A673 (cell line): Measurements from ENCODE around the gene SKA2.

Experiments
- CTCF ChIP-seq: fragments of 300-800, 200-600 bp; sonication (generic); conservative IDR thresholded peaks from 2 replicates; pipeline ENCODE4 v1.5.1; 2017; ENCODE audit warnings: low read depth, mild to moderate bottlenecking, antibody characterized with exemption, low read length, moderate library complexity, mixed read lengths
- EZH2 ChIP-seq: fragments of 200-600 bp; sonication (generic); IDR thresholded peaks from 2 replicates; pipeline ENCODE4 v1.6.1; 2017; ENCODE audit warnings: borderline replicate concordance, low read depth, mild to moderate bottlenecking, mixed read lengths, antibody characterized with exemption, low read length; ENCODE audit not compliant: poor library complexity, severe bottlenecking

GRCh38 chr17:59202320-59202719 lies 47.3 kb upstream of the SKA2 start:
- TF ChIP-seq CTCF (no peak), EZH2 (no peak)
